DOHH2 (cell line): ENCODE data around the gene VAT1.

Experiments
- H3F3A ChIP-seq: fragments of 200-600 bp; sonication (generic), shearing (Covaris generic); 2 replicates; pipeline ENCODE4 v1.6.0; 2016; ENCODE audit warnings: antibody characterized with exemption, mild to moderate bottlenecking; ENCODE audit not compliant: control insufficient read depth, insufficient read depth
- H3K27ac ChIP-seq: fragments of 200-600 bp; sonication (generic); 2 replicates; pipeline ENCODE4 v1.5.1; 2014; ENCODE audit warnings: low read depth, mild to moderate bottlenecking, low read length, moderate library complexity
- H3K27me3 ChIP-seq: fragments of 200-600 bp; sonication (generic); 2 replicates; pipeline ENCODE4 v1.6.1; 2014; ENCODE audit warnings: mild to moderate bottlenecking, low read length, mixed read lengths; ENCODE audit not compliant: control insufficient read depth
- H3K36me3 ChIP-seq: fragments of 200-600 bp; sonication (generic); 2 replicates; pipeline ENCODE4 v1.6.1; 2014; ENCODE audit warnings: mild to moderate bottlenecking, low read length, moderate library complexity, mixed read lengths; ENCODE audit not compliant: control insufficient read depth
- H3K4me1 ChIP-seq: fragments of 200-600 bp; sonication (generic); 2 replicates; pipeline ENCODE4 v1.6.1; 2014; ENCODE audit warnings: mild to moderate bottlenecking, low read length, mixed read lengths; ENCODE audit not compliant: control insufficient read depth
- H3K4me2 ChIP-seq: fragments of 200-600 bp; sonication (generic); 2 replicates; pipeline ENCODE4 v1.6.0; 2014; ENCODE audit warnings: mild to moderate bottlenecking, low read length, moderate library complexity
- H3K4me3 ChIP-seq: fragments of 200-600 bp; sonication (generic); 2 replicates; pipeline ENCODE4 v1.5.1; 2014; ENCODE audit warnings: mild to moderate bottlenecking, low read length, mixed read lengths
- H3K79me2 ChIP-seq: fragments of 200-600 bp; sonication (generic); 2 replicates; pipeline ENCODE4 v1.6.1; 2014; ENCODE audit warnings: mild to moderate bottlenecking, low read length, mixed read lengths; ENCODE audit not compliant: control insufficient read depth
- H3K9me2 ChIP-seq: fragments of 200-600 bp; sonication (generic); replicated peaks from 2 replicates; pipeline ENCODE4 v1.6.1; 2014; ENCODE audit warnings: mild to moderate bottlenecking, low read length, mixed read lengths; ENCODE audit not compliant: control insufficient read depth
- H3K9me3 ChIP-seq: fragments of 200-600 bp; sonication (generic); 2 replicates; pipeline ENCODE4 v1.6.1; 2014; ENCODE audit warnings: antibody characterized with exemption, low read length, mixed read lengths; ENCODE audit not compliant: control insufficient read depth, insufficient read depth
- H4K20me1 ChIP-seq: fragments of 200-600 bp; sonication (generic); 2 replicates; pipeline ENCODE4 v1.6.0; 2014; ENCODE audit warnings: low read depth, mild to moderate bottlenecking, antibody characterized with exemption, low read length, moderate library complexity; ENCODE audit not compliant: control insufficient read depth, insufficient read depth
- CTCF ChIP-seq: fragments of 200-600 bp; sonication (generic); IDR thresholded peaks from one replicate; pipeline ENCODE4 v1.5.1; 2014; ENCODE audit warnings: antibody characterized with exemption, mild to moderate bottlenecking, low read depth, low read length; ENCODE audit not compliant: poor library complexity, severe bottlenecking
- EZH2phosphoT487 ChIP-seq: fragments of 200-600 bp; sonication (generic); IDR thresholded peaks from 2 replicates; pipeline ENCODE4 v1.6.1; 2017; ENCODE audit warnings: borderline replicate concordance, mild to moderate bottlenecking, antibody characterized with exemption, low read length, moderate library complexity, mixed read lengths

The VAT1 gene

GRCh38 chr17:42992872-42993271 lies 29.3 kb downstream of the VAT1 start:
- H3K4me1 ChIP-seq, result peaks cover 15% of the 10 kb centered on the region
- peaks cover 8% of the 10 kb centered on the region for H3F3A ChIP-seq
- H3K9me2 ChIP-seq, result no peaks in the 10 kb centered on the region
- H3K36me3 ChIP-seq, result peaks cover 57% of the 10 kb centered on the region
- H3K27me3 ChIP-seq, result no peaks in the 10 kb centered on the region
- TF ChIP-seq EZH2phosphoT487 (no peak), CTCF (no peak)
- no peaks in the 10 kb centered on the region; the same call in 1 of the 2 replicates for H3K79me2 ChIP-seq
- no peak overlapping the region for H3K4me2 ChIP-seq
- no peak overlapping the region for H3K4me3 ChIP-seq
- H3K9me3 ChIP-seq, result no peaks in the 10 kb centered on the region
- no peak overlapping the region for H3K27ac ChIP-seq
- no peaks in the 10 kb centered on the region for H4K20me1 ChIP-seq

DNA sequence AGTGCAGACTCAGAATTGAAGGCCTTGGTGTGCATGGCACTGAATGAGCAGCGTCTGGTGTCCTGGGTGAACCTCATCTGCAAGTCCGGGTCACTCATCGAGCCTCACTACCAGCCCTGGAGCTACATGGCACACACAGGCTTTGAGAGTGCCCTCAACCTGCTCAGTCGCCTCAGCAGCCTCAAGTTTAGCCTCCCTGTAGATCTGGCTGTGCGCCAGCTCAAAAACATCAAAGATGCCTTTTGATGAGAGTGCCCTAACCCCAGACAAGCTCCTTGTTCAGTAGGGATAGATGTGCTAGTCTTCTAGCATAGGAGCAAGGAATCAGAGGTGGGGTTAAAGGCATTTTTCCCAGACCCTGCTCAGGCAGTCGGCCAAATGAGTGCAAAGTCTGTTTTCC lies 30.7 kb downstream of the VAT1 start:
- H3K36me3 ChIP-seq, result peaks cover 71% of the 10 kb centered on the region
- no peaks in the 10 kb centered on the region for H3K9me2 ChIP-seq
- peaks cover 5% of the 10 kb centered on the region; the same call in 1 of the 2 replicates for H3K4me1 ChIP-seq
- no peaks in the 10 kb centered on the region for H3K27me3 ChIP-seq
- H3K4me3 ChIP-seq, result no peak overlapping the region
- H3K9me3 ChIP-seq, result no peaks in the 10 kb centered on the region
- peaks cover 7% of the 10 kb centered on the region for H3K79me2 ChIP-seq
- H4K20me1 ChIP-seq, result no peaks in the 10 kb centered on the region
- no peak overlapping the region for H3K27ac ChIP-seq
- TF ChIP-seq CTCF (no peak), EZH2phosphoT487 (no peak)
- peaks cover 4% of the 10 kb centered on the region for H3F3A ChIP-seq
- no peak overlapping the region for H3K4me2 ChIP-seq

GRCh38 chr17:42989726-42990652 lies 32.2 kb downstream of the VAT1 start:
- no peaks in the 10 kb centered on the region for H4K20me1 ChIP-seq
- no peak for TF ChIP-seq EZH2phosphoT487
- no peak for TF ChIP-seq CTCF
- H3K4me3 ChIP-seq, result no peak overlapping the region
- H3K27ac ChIP-seq, result no peak overlapping the region
- peaks cover 84% of the 10 kb centered on the region for H3K36me3 ChIP-seq
- H3K79me2 ChIP-seq, result peaks cover 21% of the 10 kb centered on the region
- H3K9me3 ChIP-seq, result no peaks in the 10 kb centered on the region
- H3F3A ChIP-seq, result peaks cover 1% of the 10 kb centered on the region
- H3K9me2 ChIP-seq, result no peaks in the 10 kb centered on the region
- H3K4me1 ChIP-seq, result peaks cover 14% of the 10 kb centered on the region
- no peaks in the 10 kb centered on the region for H3K27me3 ChIP-seq
- no peak overlapping the region for H3K4me2 ChIP-seq
